AG10803 (cell line): ENCODE results near the gene SLC16A10.

ENCODE experiments used
- DNase-seq: peaks from one replicate; pipeline ENCODE4 v3.0.0; 2010; ENCODE audit warnings: low read depth
- H3K4me3 ChIP-seq: 2 replicates; pipeline ENCODE4 v1.5.1; 2011; ENCODE audit warnings: mild to moderate bottlenecking, low read length, control low read depth
- TF ChIP-seq, protein P1 (sequence below): conservative IDR thresholded peaks from 2 replicates; pipeline ENCODE4 v1.5.1; 2011; ENCODE audit warnings: mild to moderate bottlenecking, low read length, control low read depth, inconsistent platforms

Gene SLC16A10

DNA sequence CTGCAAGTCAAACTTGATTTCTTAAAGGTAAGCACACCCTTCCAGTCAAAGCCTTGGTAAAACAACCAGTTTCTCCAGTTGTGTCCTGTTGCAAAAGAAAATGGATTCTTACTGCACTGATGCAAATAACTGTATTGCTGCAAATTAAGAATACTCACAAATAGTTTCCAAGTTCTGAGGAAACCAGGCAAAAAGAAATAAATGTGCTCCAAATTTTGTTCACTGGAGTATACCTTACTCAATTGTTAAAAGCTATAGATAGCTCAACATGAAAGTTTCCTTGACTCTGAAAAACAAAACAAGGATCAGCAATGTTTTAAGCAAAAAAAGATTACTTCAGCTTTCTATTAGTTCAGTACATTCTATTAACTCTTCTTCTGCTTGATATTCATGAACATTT is 75.2 kb downstream of the SLC16A10 start:
- TF ChIP-seq, protein P1, sequence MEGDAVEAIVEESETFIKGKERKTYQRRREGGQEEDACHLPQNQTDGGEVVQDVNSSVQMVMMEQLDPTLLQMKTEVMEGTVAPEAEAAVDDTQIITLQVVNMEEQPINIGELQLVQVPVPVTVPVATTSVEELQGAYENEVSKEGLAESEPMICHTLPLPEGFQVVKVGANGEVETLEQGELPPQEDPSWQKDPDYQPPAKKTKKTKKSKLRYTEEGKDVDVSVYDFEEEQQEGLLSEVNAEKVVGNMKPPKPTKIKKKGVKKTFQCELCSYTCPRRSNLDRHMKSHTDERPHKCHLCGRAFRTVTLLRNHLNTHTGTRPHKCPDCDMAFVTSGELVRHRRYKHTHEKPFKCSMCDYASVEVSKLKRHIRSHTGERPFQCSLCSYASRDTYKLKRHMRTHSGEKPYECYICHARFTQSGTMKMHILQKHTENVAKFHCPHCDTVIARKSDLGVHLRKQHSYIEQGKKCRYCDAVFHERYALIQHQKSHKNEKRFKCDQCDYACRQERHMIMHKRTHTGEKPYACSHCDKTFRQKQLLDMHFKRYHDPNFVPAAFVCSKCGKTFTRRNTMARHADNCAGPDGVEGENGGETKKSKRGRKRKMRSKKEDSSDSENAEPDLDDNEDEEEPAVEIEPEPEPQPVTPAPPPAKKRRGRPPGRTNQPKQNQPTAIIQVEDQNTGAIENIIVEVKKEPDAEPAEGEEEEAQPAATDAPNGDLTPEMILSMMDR: no peak
- no peak for DNase-seq

GRCh38 chr6:111171577-111172400 is 84.5 kb downstream of the SLC16A10 start:
- DNase-seq: no peak
- H3K4me3 ChIP-seq: no peak overlapping the region
- TF ChIP-seq, protein P1: no peak

More for the DNA sequence above, 75.2 kb downstream of the SLC16A10 start:
- no peak overlapping the region for H3K4me3 ChIP-seq

DNA sequence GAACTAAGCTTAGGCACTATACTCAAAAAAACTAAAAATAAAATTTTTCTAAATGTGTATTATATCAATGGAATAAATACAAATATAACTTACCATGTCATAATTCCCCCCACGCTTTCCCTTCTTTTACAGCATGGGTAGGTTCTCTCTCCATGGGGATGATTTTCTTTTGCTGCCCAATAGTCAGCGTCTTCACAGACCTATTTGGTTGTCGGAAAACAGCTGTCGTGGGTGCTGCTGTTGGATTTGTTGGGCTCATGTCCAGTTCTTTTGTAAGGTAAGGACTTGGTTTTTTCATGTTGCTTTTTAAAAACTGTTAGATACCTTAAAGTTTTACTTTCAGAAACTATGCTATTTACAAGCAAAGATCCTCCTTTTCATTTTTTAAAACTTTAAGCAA is 85.3 kb downstream of the SLC16A10 start:
- TF ChIP-seq, protein P1: no peak
- no peak for DNase-seq
- H3K4me3 ChIP-seq: no peak overlapping the region

- DNase-seq: no peak
- H3K4me3 ChIP-seq: no peak overlapping the region
- TF ChIP-seq, protein P1: no peak
Measured at GRCh38 chr6:111173341-111173740, 86.0 kb downstream of the SLC16A10 start.

- TF ChIP-seq, protein P1: no peak
- DNase-seq: no peak
Measured at GRCh38 chr6:111173946-111174345, 86.6 kb downstream of the SLC16A10 start.

GRCh38 chr6:111175109-111175508 is 87.8 kb downstream of the SLC16A10 start:
- H3K4me3 ChIP-seq: no peak overlapping the region
- DNase-seq: peak; percentile 9
- TF ChIP-seq, protein P1: no peak

More at GRCh38 chr6:111173946-111174345, 86.6 kb downstream of the SLC16A10 start:
- H3K4me3 ChIP-seq: no peak overlapping the region
